ENCODE data around the gene KCNIP1.

KCNIP1 gene

DNA sequence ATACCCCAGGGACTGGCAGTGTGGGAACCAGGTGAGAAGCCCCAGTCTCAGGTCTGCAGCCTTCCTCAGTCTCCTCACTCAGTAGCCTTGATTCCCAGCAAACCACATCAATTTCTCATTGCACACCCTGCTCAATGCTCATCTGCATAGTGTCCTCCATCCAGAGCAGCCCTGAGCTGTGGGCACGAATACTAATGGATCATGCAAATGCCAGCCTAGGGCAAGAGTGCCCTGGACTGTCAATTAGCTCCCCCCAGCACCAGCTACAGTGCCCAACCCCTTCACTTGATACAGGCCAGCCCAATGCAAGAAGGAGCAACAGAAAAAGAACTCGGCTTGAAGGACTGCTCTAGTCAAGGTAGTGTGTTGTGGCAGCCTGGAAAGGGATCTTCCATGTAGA is 9.8 kb upstream of the KCNIP1 start:
- no peak overlapping the region for H3K27ac Mint-ChIP-seq
- no peaks in the 10 kb centered on the region for H3K9me3 Mint-ChIP-seq
- no peak overlapping the region for H3K4me3 Mint-ChIP-seq
- no peaks in the 10 kb centered on the region for H3K36me3 Mint-ChIP-seq
- peaks cover 16% of the 10 kb centered on the region for H3K27me3 Mint-ChIP-seq
- no peaks in the 10 kb centered on the region for H3K4me1 Mint-ChIP-seq

DNA sequence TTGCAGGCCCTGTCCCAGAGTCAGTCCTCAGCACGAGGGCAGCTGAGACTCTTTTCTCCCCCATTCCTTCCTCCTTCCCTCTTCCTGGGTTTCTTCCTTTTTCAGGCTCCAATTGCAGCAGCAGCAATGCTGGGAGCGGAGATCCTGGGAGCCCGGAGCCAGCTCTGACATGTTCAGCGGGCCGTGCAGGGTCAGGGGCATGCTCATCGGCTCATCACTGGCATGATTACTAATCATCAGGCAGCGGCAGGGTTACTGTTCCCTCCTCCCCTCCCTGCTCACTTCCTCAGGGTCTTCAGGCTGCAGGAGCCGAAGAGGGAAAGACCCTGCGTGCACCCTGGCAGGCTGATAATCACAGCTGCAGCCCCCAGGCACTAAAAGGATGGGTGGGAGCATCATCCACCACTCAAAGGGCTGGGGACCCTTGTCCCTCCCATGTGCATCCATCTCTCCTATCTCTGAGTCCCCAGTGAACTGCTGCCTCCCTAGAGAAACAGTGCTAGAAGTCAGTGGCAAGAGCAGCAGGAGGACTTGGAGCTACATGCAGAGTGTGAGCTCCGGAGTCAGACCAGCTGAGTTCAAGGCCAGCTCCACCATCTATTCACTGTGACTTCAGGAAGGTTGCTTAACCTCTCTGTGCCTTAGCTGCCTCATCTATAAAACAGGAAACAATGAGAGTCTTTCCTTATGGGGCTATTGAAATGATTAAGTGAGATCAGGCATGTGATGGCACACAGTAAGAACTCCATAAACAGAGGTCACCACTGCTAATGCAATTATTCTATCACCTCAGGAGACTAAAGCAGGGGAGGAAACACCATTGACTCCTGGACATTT is 7.8 kb upstream of the KCNIP1 start:
- Mint-ChIP-seq H3K4me3 (no peak overlapping the region), H3K36me3 (no peaks in the 10 kb centered on the region), H3K9me3 (no peaks in the 10 kb centered on the region), H3K27me3 (peaks cover 18% of the 10 kb centered on the region), H3K4me1 (no peaks in the 10 kb centered on the region), H3K27ac (no peak overlapping the region)

DNA sequence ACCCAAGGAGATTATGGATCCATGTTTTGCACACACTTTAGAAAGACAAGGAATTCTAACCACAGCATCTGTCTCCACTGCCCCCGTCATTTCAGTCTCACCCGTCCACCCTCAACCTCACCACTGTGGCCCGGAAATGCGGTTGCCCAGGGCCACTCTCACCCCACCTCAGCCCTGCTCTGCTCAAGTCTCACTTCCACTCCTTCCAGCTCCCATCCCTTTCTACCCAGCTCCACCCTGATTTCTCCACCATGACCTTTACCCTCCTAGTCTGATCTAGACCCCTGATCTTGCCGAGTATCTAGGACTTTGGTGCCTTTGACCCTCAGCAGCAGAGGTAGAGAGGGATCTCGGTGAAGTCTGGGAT is 7.2 kb upstream of the KCNIP1 start:
- Mint-ChIP-seq H3K4me3 (no peak overlapping the region), H3K9me3 (no peaks in the 10 kb centered on the region), H3K27ac (no peak overlapping the region), H3K27me3 (peaks cover 18% of the 10 kb centered on the region), H3K4me1 (no peaks in the 10 kb centered on the region), H3K36me3 (no peaks in the 10 kb centered on the region)

DNA sequence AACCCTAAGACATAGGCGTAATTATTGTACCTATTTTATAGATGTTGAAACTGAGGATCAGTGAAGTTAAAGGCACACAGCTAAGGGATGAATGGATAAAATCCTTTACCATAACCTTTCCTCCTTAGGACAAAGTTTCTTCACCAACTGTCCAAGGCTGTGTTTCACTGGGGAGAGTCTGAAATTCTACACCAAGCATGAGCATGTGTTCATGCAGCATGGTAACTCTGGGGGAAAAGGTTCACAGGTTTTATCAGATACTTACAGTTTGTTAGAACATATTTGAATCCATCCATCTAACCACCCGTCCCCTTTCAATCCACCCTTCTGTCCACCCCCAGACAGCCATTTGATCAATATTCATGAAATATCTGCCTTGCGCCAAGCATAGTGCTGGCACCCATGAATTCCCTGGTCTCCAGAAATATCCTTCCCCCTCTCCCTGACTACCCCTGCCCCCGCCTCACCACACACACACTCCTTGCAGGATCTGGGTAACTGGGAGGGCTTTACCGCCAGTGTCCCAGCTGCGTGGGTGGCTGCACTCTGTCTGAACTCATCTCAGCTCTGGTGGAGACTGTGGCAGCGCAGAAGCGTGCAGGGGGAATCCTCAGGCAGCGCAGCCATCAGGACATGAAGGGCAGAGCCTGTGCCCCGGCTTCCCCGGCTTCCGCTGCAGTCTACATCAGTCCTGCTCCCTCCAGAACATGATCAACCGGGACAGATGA is 6.3 kb upstream of the KCNIP1 start:
- Mint-ChIP-seq H3K4me3 (no peak overlapping the region), H3K36me3 (no peaks in the 10 kb centered on the region), H3K4me1 (no peaks in the 10 kb centered on the region), H3K27me3 (peaks cover 23% of the 10 kb centered on the region), H3K9me3 (no peaks in the 10 kb centered on the region), H3K27ac (no peak overlapping the region)

DNA sequence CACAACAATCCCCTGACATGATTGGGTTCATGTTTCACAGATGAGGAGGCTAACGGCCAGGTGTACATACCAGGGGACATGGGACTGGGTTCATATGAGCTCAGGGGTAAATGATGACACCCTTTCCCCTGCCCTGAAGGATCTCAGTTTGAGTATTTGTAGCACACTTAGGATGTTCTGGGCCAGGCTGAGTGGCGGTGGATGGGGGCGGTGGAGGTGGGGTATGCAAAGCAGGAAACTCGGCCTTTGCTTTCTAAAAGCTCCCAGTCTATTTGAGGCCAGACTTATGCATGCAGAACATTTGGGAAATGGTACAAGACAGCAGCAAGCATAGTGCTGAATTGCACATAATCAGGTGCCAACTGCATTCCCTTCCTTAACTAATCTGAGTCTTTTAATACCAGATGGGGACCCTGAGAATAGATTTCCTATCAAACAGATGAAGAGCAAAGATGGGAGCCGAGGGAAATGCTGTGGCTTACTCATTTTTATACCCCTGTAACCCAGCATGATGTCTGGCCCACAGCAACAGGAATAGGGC is 4.9 kb upstream of the KCNIP1 start:
- Mint-ChIP-seq H3K4me1 (no peaks in the 10 kb centered on the region), H3K27ac (no peak overlapping the region), H3K36me3 (no peaks in the 10 kb centered on the region), H3K9me3 (no peaks in the 10 kb centered on the region), H3K4me3 (no peak overlapping the region), H3K27me3 (peaks cover 27% of the 10 kb centered on the region)

DNA sequence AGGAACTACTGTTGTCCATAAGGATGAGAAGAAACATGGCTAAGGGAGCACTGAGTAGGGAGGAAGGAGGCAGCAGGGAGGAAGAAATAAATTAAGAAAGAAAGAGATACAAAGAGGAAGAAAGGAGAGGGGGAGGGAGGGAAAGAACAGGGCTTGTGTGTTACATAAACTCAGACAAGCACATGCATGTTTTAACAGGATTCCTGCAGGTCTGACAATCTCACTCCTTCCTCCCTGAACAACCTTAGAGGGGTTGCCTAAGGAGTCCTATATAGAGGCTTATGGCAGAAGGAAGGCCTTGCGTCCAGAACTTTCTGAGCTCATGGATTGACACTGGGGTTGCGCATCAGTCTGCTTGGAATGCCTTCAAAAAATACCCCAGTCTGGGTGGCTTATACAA is 4.2 kb upstream of the KCNIP1 start:
- peaks cover 23% of the 10 kb centered on the region for H3K27me3 Mint-ChIP-seq
- no peak overlapping the region for H3K4me3 Mint-ChIP-seq
- H3K27ac Mint-ChIP-seq, result no peak overlapping the region
- H3K9me3 Mint-ChIP-seq, result no peaks in the 10 kb centered on the region
- H3K4me1 Mint-ChIP-seq, result no peaks in the 10 kb centered on the region
- no peaks in the 10 kb centered on the region for H3K36me3 Mint-ChIP-seq

DNA sequence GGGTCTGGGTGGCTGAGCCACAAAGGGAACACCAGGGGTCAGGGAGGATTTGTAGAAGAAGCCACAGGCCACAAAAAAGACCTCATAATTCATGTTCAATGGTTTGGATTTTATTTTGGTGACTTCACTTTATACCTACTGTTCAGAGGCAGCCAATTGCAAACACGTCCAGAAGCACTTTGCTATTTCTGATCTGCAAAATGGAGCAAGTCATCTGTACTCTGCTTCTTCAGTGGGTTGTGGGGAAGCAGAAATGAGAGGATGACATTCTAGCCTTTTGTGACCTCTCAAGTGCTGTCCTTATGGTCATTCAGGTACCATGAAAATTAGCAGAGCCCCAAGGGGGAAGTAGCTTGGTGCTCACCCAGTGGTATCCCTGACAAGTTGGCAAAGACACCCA is 2.5 kb upstream of the KCNIP1 start:
- no peaks in the 10 kb centered on the region for H3K36me3 Mint-ChIP-seq
- H3K4me1 Mint-ChIP-seq, result no peaks in the 10 kb centered on the region
- H3K27ac Mint-ChIP-seq, result no peak overlapping the region
- H3K9me3 Mint-ChIP-seq, result no peaks in the 10 kb centered on the region
- H3K27me3 Mint-ChIP-seq, result peaks cover 27% of the 10 kb centered on the region
- no peak overlapping the region for H3K4me3 Mint-ChIP-seq

DNA sequence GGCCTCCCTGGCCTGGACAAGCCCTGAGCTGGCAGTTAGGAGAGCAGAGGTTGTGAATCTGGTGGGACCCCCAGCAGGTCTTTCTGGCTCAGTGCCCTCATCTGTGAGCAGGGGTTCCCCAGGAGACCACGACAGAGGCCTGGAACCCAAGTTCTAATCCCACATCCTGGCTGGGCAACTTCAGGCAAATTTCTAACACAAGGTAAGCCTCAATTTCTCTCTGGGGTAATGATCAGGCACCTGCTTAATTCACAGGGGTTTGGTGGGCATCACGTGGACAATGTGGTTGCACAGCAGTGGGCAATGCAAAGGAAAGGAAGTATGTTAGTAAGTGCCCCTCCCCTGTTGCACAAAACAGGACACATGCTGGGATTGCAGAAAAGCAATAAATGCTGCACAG is 1.9 kb upstream of the KCNIP1 start:
- Mint-ChIP-seq H3K9me3 (no peaks in the 10 kb centered on the region), H3K4me3 (no peak overlapping the region), H3K36me3 (no peaks in the 10 kb centered on the region), H3K4me1 (no peaks in the 10 kb centered on the region), H3K27ac (no peak overlapping the region), H3K27me3 (peaks cover 24% of the 10 kb centered on the region)

DNA sequence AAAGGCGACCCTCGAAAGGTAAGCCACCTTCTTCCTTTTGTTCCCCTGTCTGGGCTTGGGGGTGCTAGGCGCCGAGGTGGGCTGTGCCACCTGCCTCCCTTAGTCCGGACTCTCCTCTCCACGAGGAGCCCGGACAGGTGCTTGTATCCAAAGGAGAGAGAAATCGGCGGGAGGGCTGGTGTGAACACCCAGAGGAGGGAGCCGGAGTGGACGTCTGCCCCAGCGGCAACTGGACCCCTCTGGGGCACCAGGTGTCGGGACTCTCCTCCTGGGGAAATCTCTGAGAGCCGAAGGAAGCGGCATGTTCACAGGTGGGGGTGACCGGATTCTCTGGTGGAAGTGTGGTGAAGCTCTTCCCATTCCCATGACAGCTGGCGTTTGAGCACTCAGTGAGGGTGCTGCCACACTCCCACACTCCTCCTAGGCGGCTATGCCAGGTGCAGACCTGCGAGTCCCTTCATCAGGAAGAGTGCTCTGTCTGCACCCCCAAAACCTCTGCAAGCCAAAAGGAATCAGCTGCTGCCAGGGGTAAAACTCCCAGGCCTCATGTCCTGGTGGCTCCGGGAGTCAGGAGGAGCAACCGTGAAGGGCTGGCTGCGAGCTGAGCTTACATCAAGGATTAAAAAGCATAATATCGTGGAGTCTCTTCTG is 921 bp downstream of the KCNIP1 start:
- H3K4me1 Mint-ChIP-seq, result no peaks in the 10 kb centered on the region
- H3K9me3 Mint-ChIP-seq, result no peaks in the 10 kb centered on the region
- H3K4me3 Mint-ChIP-seq, result no peak overlapping the region
- H3K36me3 Mint-ChIP-seq, result no peaks in the 10 kb centered on the region
- H3K27me3 Mint-ChIP-seq, result peaks cover 22% of the 10 kb centered on the region
- H3K27ac Mint-ChIP-seq, result no peak overlapping the region

DNA sequence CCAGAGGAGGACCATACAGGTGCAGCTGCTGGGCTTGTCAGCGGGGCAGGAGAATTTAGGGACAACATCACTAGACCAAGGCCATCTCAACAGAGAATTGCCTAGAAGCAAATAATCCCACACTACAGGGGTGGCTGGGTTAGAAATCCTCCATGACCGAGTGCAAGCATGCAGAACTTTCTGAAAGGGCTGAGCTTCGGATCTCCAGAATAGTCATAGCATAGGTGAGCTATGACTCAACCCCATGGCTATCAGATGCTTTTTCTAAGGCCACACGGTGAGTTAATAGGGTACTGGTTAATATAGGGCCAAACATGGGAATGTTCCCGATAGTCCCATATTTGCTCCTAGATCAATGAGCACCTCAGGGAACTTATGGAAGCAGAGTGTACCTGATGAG is 4.2 kb downstream of the KCNIP1 start:
- no peak overlapping the region for H3K4me3 Mint-ChIP-seq
- H3K27me3 Mint-ChIP-seq, result peaks cover 12% of the 10 kb centered on the region
- H3K36me3 Mint-ChIP-seq, result no peaks in the 10 kb centered on the region
- no peaks in the 10 kb centered on the region for H3K9me3 Mint-ChIP-seq
- no peak overlapping the region for H3K27ac Mint-ChIP-seq
- H3K4me1 Mint-ChIP-seq, result no peaks in the 10 kb centered on the region

DNA sequence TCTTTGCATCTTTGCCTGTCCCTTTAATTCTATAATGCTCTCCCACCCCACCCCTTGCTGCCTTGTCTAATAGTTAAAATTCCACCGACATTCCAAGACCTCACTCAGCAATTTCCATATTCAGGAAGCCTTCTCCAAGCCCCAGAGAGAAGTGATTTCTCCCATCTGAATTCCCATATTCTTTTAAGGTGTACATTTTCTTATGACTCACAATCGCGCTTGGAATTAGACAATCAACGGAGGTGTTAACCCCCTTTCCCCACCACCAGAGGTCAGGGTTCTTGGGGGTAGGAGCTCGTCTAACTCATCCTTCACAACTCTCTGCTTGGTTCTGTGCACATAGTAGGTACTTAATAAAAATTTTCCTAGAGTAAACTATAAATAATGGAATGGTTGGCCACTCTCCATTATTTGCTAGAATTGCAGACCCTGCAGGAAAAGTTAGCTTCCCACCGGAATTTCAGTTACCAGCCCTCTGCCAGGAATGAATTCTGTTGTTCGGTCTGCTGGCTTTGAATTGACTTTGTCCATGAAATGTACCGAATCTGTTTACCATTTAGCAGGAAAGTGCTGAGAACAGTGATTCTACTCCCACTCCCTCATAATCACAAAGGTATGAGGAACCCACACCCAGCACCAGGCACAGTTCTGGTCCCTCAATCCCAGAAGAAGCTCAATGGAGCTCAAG is 5.0 kb downstream of the KCNIP1 start:
- Mint-ChIP-seq H3K36me3 (no peaks in the 10 kb centered on the region), H3K4me3 (no peak overlapping the region), H3K27ac (no peak overlapping the region), H3K27me3 (peaks cover 11% of the 10 kb centered on the region), H3K4me1 (no peaks in the 10 kb centered on the region), H3K9me3 (no peaks in the 10 kb centered on the region)

DNA sequence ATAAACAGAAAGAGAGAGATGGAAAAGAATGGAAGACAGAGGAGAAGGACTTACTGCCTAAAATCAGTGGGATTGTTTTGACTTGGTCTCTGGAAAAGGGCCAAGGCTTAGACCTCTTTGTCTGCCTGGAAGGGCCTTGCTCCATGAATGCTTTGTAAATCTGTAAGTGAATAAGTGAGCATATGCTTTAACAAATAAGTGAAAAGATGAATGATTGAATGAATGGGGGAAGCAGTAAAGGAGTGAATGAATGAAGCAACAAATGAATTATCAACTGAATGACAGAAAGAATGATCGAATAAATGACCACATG is 5.5 kb downstream of the KCNIP1 start:
- Mint-ChIP-seq H3K27me3 (peaks cover 11% of the 10 kb centered on the region), H3K4me1 (no peaks in the 10 kb centered on the region), H3K4me3 (no peak overlapping the region), H3K36me3 (no peaks in the 10 kb centered on the region), H3K27ac (no peak overlapping the region), H3K9me3 (no peaks in the 10 kb centered on the region)

DNA sequence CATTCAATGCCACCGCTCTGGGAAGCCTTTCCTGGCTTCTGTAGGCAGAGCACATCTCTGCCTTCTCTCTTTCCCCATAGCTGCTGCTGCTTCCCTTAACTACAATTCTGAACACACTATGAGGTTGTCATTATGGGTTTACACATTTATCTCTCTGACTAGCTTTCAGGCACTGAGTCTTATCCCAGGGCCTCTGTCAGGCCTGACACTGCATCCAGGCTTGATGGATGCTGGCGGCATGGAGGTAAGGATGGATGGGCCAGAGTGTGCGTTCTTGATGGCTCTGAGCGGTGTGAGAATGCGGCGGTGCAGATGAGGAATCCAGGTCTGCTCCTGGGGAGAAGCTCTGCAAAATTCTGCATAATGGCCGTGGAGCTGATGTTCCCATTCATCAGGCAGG is 6.3 kb downstream of the KCNIP1 start:
- Mint-ChIP-seq H3K4me3 (no peak overlapping the region), H3K27ac (no peak overlapping the region), H3K4me1 (no peaks in the 10 kb centered on the region), H3K36me3 (no peaks in the 10 kb centered on the region), H3K27me3 (peaks cover 8% of the 10 kb centered on the region), H3K9me3 (no peaks in the 10 kb centered on the region)

DNA sequence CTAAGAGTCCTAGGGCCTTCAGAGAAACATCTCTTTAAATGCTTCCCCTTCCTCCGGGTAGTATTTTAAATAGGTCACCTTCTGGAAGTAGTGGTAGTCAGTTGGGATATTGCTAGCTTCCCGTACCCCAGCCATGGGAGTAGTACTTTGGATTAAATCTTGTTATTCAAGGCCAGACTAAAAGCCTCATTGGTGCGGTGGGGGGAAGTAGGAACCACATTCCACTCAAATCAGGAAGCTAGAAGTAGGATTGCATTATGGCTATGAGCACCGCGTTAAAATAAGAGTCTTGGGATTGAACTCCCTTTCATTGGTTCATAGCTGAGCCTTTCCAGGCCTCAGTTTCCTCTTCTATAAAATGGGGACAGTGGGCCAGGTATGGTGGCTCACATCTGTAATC is 6.7 kb downstream of the KCNIP1 start:
- Mint-ChIP-seq H3K9me3 (no peaks in the 10 kb centered on the region), H3K27ac (no peak overlapping the region), H3K27me3 (peaks cover 4% of the 10 kb centered on the region), H3K4me1 (no peaks in the 10 kb centered on the region), H3K4me3 (no peak overlapping the region), H3K36me3 (no peaks in the 10 kb centered on the region)

DNA sequence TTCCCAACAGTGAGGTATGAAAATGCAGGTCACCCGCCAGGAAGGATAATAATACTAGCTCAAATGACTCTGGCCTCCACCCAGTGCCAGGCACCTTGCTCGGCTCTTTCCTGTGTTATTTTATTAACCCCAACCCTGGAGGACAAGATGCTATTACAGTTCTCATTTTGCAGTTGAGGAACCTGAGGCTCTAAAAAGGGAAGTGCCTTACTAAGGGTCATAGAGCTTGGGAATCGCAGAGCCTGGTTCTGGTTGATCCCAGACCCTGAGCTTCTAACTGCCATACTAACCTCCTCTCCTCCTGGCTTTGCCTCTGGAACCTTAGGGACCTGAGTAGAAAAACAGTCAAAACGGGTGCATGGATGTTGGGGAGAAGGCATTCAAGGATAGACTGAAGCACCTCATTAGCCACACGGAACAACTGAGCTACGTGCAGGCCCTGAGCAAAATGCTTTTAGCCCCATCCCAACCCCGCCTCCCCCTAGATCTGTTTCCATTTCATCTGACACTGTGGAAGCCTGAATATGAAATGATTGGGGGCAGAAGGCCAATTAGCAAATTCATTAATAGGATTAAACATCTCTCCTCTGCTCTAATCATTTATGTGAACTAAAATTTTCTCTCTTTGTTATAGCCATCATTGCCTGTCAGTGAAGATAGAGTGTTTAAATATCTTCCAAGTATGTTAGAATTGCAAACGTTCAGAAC is 7.9 kb downstream of the KCNIP1 start:
- no peaks in the 10 kb centered on the region for H3K36me3 Mint-ChIP-seq
- H3K4me1 Mint-ChIP-seq, result no peaks in the 10 kb centered on the region
- H3K4me3 Mint-ChIP-seq, result no peak overlapping the region
- no peaks in the 10 kb centered on the region for H3K27me3 Mint-ChIP-seq
- H3K27ac Mint-ChIP-seq, result no peak overlapping the region
- H3K9me3 Mint-ChIP-seq, result no peaks in the 10 kb centered on the region

Measured in activated naive CD4-positive, alpha-beta T cell treated with anti-CD3 and anti-CD28 coated beads, Interleukin-2, amount 50 U/mL, for 24 hours (primary cell).